Rectal smooth muscle tissue (tissue), 1 donor: ENCODE results near the gene ARHGAP42.

Experiments used
- H3K27ac ChIP-seq: one replicate; pipeline ENCODE4 v1.7.0; 2013; ENCODE audit warnings: low read depth, low read length, inconsistent platforms
- H3K27me3 ChIP-seq: one replicate; pipeline ENCODE4 v1.7.0; 2013; ENCODE audit warnings: low read length; ENCODE audit not compliant: control insufficient read depth, insufficient read depth
- H3K36me3 ChIP-seq: one replicate; pipeline ENCODE4 v1.7.0; 2013; ENCODE audit warnings: low read length; ENCODE audit not compliant: control insufficient read depth, insufficient read depth
- H3K4me1 ChIP-seq: one replicate; pipeline ENCODE4 v1.7.0; 2013; ENCODE audit warnings: low read length; ENCODE audit not compliant: control insufficient read depth, insufficient read depth
- H3K4me3 ChIP-seq: one replicate; pipeline ENCODE4 v1.7.0; 2013; ENCODE audit warnings: low read length
- H3K9ac ChIP-seq: one replicate; pipeline ENCODE4 v1.7.0; 2013; ENCODE audit warnings: low read length

ARHGAP42 gene

GRCh38 chr11:100670140-100670539 is 16.9 kb upstream of the ARHGAP42 start:
- no peak overlapping the region for H3K9ac ChIP-seq
- no peak overlapping the region for H3K4me3 ChIP-seq
- no peaks in the 10 kb centered on the region for H3K4me1 ChIP-seq

DNA sequence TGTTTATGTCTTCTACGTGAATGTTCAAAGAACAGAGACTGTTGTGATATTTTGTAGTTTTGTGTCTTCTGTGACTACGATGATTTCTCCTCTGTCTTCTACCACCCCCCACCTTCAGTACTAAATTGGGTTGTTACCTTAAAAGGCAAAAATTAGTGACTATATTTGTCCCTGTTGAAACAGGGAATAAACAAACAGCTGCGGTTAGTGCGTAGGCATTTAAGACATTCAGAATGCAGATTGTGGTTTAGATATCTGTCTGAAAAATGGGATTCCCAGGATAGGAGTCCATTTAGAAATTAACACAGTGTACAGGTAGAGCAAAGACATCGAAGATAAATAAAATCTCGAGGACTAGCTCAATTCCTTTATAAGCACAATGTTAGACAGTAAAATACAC is 15.6 kb upstream of the ARHGAP42 start:
- Histone ChIP-seq H3K4me3 (no peak overlapping the region), H3K4me1 (no peaks in the 10 kb centered on the region), H3K27me3 (no peaks in the 10 kb centered on the region), H3K9ac (no peak overlapping the region), H3K27ac (no peak overlapping the region), H3K36me3 (no peaks in the 10 kb centered on the region)

More at GRCh38 chr11:100670140-100670539, 16.9 kb upstream of the ARHGAP42 start:
- Histone ChIP-seq H3K27me3 (no peaks in the 10 kb centered on the region), H3K36me3 (no peaks in the 10 kb centered on the region), H3K27ac (no peak overlapping the region)

DNA sequence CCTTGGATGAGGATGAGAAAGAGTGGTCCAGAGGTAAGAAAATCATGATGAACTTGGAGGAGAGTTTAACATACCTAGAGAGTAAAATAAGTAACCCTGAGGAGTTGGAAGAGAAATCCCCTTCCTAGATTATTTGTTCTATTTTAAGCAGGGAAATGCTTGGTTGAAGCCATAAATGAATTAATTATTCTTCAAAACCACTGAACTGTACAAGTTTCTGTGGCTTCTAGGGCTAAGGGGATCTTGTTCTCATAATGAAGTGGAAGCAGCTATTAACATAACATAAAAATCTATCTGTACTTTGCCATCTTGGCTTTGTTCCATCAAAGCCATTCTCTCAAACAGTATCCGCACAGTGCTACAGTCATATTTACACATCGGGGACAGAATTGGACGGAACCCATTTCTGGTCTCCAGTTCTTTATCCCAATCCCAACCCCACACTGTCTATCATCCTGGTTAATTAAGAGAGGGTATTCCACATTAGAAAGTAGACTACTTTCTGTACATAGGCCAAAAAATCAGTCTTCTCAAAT is 14.5 kb upstream of the ARHGAP42 start:
- H3K36me3 ChIP-seq = no peaks in the 10 kb centered on the region
- no peaks in the 10 kb centered on the region for H3K4me1 ChIP-seq
- H3K27me3 ChIP-seq = no peaks in the 10 kb centered on the region
- H3K4me3 ChIP-seq = no peak overlapping the region
- no peak overlapping the region for H3K27ac ChIP-seq
- no peak overlapping the region for H3K9ac ChIP-seq

DNA sequence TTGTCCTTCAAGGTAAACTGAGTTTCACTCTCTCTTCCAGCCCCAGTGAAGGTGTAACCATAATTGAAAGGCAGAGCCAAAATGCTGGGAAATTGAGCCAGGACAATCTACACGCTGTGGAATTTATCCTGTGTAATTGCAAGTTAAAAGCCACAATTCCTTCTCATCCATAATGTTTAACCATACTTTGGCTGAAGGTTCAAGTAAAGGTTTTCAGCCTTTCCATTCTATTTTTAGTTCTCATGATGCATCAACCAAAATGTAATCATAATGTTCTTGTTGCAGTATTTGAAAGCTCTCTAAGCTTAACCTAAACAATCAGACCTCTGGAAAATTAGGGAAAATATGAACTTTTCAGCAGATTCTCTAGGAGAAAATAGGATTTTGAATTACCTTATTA is 14.0 kb upstream of the ARHGAP42 start:
- H3K4me3 ChIP-seq = no peak overlapping the region
- H3K36me3 ChIP-seq = no peaks in the 10 kb centered on the region
- H3K9ac ChIP-seq = no peak overlapping the region
- H3K27me3 ChIP-seq = no peaks in the 10 kb centered on the region
- H3K4me1 ChIP-seq = no peaks in the 10 kb centered on the region
- H3K27ac ChIP-seq = no peak overlapping the region

DNA sequence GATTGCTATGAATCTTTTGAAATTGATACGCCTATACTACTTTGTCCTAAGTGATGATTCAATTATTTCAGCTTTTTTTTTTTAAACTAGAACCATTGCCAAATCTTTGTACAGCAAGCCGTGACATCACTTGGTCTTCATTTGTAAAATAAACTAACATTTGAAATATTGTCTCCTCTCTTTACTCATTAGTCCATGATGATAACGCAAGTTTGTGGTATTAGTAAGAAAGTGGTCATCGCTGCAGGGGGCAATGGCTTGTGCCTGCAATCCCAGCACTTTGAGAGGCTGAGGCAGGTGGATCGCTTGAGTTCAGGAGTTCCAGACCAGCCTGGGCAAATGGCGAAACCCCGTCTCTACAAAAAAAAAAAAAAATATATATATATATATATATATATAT is 12.9 kb upstream of the ARHGAP42 start:
- no peaks in the 10 kb centered on the region for H3K27me3 ChIP-seq

GRCh38 chr11:100675115-100675650 is 11.9 kb upstream of the ARHGAP42 start:
- Histone ChIP-seq H3K9ac (no peak overlapping the region), H3K4me3 (no peak overlapping the region), H3K27ac (no peak overlapping the region), H3K27me3 (no peaks in the 10 kb centered on the region), H3K4me1 (no peaks in the 10 kb centered on the region), H3K36me3 (no peaks in the 10 kb centered on the region)

More for the DNA sequence above, 12.9 kb upstream of the ARHGAP42 start:
- H3K36me3 ChIP-seq = no peaks in the 10 kb centered on the region
- no peak overlapping the region for H3K27ac ChIP-seq
- no peak overlapping the region for H3K9ac ChIP-seq
- no peaks in the 10 kb centered on the region for H3K4me1 ChIP-seq
- H3K4me3 ChIP-seq = no peak overlapping the region

DNA sequence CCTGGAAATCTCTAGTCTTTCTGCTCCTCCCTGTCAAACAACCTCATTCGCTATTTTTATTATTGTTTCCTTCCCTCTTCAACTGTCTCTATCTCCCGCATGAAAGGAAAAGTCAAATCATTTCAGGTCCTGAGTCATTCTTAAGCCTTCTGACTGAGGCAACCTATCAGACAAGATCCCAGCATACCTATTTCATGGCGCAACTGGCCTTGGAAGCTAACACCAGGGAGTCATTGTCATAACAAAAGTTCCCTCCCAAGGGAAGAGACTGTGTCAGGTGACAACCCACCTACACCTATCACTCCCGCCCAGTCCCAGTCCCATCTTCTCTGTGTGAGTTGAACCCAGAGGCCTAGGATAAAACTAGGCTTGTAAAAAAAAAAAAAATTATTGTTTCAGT is 10.2 kb upstream of the ARHGAP42 start:
- H3K4me1 ChIP-seq = no peaks in the 10 kb centered on the region
- H3K27me3 ChIP-seq = no peaks in the 10 kb centered on the region

DNA sequence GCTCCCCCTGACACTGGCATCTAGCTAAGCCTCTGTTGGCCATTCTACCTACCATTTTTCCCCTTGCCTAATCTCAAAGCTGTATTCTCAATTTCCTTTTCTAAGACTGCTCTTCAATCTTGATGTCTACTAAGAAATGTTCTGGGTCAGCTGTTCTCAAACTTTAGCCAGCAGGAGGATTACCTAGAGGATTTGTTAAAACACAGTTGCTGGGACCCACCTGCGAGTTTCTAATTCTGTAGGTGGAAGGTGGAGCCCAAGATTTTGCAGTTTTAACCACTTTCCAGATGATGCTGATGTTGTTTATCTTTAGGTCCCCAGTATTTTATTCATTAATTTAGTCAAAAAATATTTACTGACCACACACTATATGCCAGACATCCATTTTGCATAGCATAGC is 9.3 kb upstream of the ARHGAP42 start:
- no peaks in the 10 kb centered on the region for H3K36me3 ChIP-seq
- H3K27me3 ChIP-seq = no peaks in the 10 kb centered on the region
- no peak overlapping the region for H3K4me3 ChIP-seq
- no peak overlapping the region for H3K9ac ChIP-seq
- no peak overlapping the region for H3K27ac ChIP-seq
- no peaks in the 10 kb centered on the region for H3K4me1 ChIP-seq

More for the DNA sequence above, 10.2 kb upstream of the ARHGAP42 start:
- Histone ChIP-seq H3K9ac (no peak overlapping the region), H3K4me3 (no peak overlapping the region), H3K27ac (no peak overlapping the region), H3K36me3 (no peaks in the 10 kb centered on the region)

DNA sequence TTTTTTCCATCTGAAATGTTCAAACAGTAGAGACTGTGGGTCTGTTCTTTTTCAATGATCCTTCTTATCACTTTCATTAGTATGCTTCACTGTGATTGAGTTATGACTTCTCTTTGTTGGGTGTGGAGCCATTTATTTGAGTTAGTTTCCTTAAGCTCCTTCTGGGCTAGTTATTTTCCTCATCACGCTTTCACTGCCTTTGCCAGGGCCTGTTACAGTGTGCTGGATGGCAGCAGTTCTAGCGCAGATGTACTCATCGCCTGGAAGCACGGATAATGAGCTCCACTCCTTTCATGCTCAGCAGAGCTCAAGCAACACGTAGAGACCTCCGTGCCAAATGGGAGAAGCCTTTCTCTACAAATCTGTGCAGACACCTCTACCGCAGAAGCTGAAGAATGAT is 7.0 kb upstream of the ARHGAP42 start:
- no peaks in the 10 kb centered on the region for H3K27me3 ChIP-seq
- no peak overlapping the region for H3K27ac ChIP-seq
- H3K36me3 ChIP-seq = no peaks in the 10 kb centered on the region
- no peak overlapping the region for H3K4me3 ChIP-seq
- no peak overlapping the region for H3K9ac ChIP-seq
- peaks cover 7% of the 10 kb centered on the region for H3K4me1 ChIP-seq

DNA sequence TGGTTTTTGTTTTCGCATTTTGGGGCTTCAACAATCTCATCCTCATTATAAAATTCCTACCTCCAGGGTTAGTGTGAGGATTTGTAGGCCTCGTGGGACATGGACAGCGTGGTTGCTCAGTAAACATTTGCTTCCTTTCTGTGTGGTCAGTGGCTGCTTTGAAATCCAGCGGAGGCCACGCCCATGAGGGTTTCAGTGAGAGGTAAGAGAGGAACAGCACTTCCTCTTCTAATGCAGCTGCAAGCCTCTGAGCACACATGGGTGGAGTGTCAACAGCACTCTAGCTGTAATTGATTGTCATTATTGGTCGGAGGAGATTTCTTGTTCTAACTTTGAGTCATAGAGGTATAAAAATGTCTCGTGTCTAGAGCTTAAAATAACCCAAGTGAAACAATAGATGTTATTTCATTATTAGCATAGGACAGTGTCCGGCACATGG is 6.0 kb upstream of the ARHGAP42 start:
- H3K9ac ChIP-seq = no peak overlapping the region
- no peaks in the 10 kb centered on the region for H3K27me3 ChIP-seq
- H3K27ac ChIP-seq = no peak overlapping the region
- H3K4me1 ChIP-seq = peaks cover 7% of the 10 kb centered on the region
- no peaks in the 10 kb centered on the region for H3K36me3 ChIP-seq
- H3K4me3 ChIP-seq = no peak overlapping the region

DNA sequence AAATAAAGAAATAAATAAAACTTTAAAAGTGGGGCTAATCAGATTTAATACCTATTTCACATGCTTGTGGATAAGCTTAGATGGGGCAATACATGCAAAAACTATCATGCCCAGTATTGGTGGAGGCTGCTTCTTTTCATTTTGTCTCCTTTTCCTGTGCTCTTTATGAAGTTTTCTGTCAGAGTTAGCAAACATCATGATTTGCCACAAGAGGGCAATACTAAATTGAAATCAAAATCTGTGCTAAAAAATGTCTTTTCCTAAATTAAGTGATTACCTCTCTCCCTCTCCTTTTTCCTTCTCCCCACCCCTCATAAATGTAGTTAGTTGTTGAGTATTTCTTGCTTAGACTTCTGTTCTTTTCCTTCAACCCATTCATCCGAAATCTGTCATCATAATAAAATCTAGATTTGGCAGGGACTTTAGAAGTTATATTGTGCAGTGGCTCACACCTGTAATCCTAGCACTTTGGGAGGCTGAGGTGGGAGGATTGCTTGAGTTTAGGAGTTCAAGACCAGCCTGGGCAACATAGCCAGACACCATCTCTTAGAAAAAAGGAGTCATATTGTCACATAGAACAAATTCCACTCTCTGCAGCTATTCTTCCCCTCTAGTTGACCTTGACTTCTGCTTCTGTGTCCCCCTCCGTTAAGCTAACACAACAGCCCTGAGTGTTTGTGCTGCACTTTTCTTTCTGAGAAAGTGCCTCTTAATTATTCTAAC is 4.7 kb upstream of the ARHGAP42 start:
- Histone ChIP-seq H3K4me1 (peaks cover 7% of the 10 kb centered on the region), H3K9ac (no peak overlapping the region), H3K36me3 (no peaks in the 10 kb centered on the region), H3K27ac (no peak overlapping the region), H3K4me3 (no peak overlapping the region), H3K27me3 (no peaks in the 10 kb centered on the region)

- Histone ChIP-seq H3K36me3 (no peaks in the 10 kb centered on the region), H3K27ac (no peak overlapping the region), H3K9ac (no peak overlapping the region), H3K4me1 (peaks cover 7% of the 10 kb centered on the region), H3K27me3 (no peaks in the 10 kb centered on the region), H3K4me3 (no peak overlapping the region)
Observed at GRCh38 chr11:100683126-100683525, 4.0 kb upstream of the ARHGAP42 start.
